Fibroblast of lung (primary cell): ENCODE measurements around the gene TBX20.
"Not testable (repeated sequence)": the region's sequence is repeated elsewhere in the genome, so short reads cannot be mapped to it uniquely, and the experiment has no call there.

Source experiments
- EZH2 ChIP-seq: IDR thresholded peaks from 2 replicates; pipeline ENCODE4 v1.5.1; 2012; ENCODE audit warnings: low read length, control low read depth, mild to moderate bottlenecking; ENCODE audit errors: missing control alignments
- TF ChIP-seq, protein P1 (sequence below), 2 donors: IDR thresholded peaks in 1 of 2; conservative IDR thresholded peaks in 1 of 2; 1 replicate in 1 of 2; 2 replicates in 1 of 2; pipeline ENCODE4 v1.5.1; 2011 to 2012; ENCODE audit warnings: low read length in 2 of 2, control low read depth in 1 of 2, inconsistent platforms in 1 of 2, low read depth in 1 of 2, mild to moderate bottlenecking in 1 of 2

DNA sequence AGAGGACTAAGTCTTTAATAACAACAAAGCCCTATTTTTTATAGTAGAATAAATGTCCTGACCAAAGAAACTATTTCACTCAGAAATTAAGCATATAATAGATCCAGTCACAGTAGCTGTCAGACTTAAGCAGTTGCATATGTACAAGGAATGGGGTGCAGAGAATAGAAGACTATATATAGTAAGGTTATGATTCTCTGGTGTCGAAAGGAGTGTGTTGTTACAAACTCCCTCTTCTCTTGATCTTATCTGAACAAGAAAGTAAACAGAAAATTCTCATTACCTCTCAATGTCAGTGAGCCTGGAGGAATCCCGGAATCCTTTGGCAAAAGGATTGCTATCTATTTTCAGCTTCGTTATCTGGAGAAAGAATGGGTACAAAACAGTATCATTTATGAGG is 22.7 kb downstream of the TBX20 start:
- TF ChIP-seq, protein P1, sequence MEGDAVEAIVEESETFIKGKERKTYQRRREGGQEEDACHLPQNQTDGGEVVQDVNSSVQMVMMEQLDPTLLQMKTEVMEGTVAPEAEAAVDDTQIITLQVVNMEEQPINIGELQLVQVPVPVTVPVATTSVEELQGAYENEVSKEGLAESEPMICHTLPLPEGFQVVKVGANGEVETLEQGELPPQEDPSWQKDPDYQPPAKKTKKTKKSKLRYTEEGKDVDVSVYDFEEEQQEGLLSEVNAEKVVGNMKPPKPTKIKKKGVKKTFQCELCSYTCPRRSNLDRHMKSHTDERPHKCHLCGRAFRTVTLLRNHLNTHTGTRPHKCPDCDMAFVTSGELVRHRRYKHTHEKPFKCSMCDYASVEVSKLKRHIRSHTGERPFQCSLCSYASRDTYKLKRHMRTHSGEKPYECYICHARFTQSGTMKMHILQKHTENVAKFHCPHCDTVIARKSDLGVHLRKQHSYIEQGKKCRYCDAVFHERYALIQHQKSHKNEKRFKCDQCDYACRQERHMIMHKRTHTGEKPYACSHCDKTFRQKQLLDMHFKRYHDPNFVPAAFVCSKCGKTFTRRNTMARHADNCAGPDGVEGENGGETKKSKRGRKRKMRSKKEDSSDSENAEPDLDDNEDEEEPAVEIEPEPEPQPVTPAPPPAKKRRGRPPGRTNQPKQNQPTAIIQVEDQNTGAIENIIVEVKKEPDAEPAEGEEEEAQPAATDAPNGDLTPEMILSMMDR (conservative IDR thresholded peaks at IDR 0.05 in 1 of 2, IDR thresholded peaks at IDR 0.05 in 1 of 2; ENCODE audit: low read depth in 1 of 2, low read length in 2 of 2), result not testable (repeated sequence)
- not testable (repeated sequence) for TF ChIP-seq EZH2
